HG03025 (cell line): Measurements from ENCODE around the gene MFAP3.
"Not testable (repeated sequence)": the region's sequence is repeated elsewhere in the genome, so short reads cannot be mapped to it uniquely, and the experiment has no call there.

Experiments used
- ATAC-seq: cut with Tn5 transposase; IDR thresholded peaks from one replicate; pipeline ENCODE4 v1.9.1; 2021; ENCODE audit warnings: mild to moderate bottlenecking, moderate library complexity; ENCODE audit not compliant: unreplicated experiment, low FRiP score

MFAP3 gene

DNA sequence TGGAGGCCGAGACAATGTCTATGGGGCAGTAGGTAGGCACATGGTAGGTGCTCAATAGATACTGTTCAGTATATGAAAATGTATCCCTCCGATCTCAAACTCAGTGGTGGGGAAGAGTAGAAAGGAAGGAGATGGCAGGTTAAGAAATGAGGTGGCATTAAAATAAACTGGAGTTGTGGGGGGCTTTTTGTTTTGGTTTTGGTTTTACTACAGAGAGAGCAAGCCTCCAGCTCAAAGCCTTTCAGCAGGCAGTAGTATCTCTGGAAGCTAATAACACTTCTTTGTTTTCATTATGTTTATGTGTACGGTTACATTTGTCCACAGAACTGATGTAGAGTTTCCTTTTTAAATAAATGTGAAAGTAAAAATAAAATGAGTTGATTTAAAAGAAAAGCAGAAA is 8.6 kb downstream of the MFAP3 start:
- no peak for ATAC-seq

DNA sequence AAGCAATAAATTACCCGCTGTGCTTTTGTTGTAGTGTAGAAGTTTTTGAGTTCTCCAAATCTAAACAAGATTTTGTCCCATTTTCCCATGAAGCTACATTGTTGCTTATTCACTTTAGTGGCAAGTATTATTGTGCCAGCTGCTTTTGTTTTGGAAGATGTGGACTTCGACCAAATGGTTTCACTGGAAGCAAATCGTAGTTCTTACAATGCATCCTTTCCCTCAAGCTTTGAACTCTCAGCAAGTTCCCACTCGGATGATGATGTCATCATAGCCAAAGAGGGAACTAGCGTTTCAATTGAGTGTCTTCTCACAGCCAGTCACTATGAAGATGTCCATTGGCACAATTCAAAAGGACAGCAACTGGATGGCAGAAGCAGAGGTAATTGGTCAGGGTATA is 10.9 kb downstream of the MFAP3 start:
- no peak for ATAC-seq

DNA sequence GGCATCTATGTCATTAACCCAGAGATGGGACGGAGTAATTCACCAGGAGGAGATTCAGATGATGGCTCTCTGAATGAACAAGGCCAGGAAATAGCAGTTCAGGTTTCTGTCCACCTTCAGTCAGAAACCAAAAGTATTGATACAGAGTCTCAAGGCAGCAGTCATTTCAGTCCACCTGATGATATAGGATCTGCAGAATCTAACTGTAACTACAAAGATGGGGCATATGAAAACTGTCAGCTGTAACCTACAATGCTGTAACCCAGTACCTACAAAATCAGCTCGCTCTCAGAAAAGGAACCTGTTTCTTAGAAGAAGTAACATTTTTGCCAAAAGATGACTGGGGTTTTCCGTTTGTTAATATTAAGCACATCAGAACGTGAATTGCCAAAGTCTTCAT is 14.7 kb downstream of the MFAP3 start:
- ATAC-seq = no peak

DNA sequence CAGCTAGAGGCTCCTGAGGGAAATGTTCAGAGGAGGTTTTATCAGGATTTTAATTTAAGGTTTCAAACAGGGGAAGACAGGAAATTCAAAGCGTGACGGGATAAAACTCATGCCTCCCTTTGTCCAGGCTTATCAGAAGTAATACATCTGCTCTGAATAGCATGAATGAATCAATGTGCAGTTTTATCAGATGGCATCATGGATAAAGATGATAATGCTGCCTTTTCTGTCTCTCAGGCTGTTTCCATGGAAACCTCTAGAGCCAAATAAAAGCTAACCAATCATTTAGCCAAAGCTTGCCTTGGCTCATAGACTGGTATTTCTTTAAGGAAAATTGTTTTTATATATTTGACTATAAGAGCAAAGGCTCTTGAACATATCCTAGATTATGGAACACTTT is 16.4 kb downstream of the MFAP3 start:
- no peak for ATAC-seq

DNA sequence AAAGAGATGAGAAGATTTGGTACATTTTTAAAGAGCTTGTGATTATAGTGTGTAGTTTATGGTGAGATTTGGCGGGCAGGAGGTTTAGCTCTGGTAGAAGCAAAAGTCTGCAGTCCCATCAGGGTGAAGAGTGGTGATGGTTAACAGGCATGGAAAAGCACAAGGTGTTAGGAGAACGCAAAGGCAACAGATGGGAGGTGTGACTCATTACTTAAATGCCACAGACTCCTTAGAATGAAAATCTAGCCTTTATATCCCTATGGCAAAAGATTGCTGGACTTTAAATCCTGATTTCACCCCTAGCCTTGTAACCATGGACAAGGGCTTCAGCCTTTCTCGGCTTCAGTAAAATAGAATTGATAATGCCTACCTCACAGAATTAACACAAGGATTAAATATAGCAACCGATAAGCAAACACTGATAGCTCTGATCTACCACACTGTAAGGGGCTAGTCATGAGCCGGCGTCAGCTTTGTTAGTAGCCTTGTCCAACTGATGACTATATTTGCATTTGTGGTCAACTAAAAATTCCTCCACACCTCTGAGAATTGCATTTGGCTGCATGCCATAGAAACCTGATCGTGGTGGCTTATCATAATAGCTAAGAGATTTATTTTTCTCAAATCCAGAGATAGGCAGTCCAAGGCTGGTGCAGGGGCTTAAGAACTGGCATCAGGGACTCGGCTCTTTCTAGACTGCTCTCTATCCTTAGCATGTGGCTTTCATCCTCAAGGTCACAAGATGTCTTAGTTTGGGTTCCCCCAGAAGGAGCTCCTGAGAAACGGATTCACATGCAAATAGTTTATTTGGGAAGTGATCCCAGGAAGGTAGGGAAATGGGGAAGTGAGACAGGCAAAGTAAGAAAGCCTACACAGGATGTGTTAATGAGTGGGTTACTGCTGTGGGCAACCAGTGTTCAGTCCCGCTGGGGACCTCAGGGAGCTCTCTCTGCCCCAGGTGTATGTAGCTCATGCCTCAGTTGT is 19.6 kb downstream of the MFAP3 start:
- peak; percentile 70 for ATAC-seq

DNA sequence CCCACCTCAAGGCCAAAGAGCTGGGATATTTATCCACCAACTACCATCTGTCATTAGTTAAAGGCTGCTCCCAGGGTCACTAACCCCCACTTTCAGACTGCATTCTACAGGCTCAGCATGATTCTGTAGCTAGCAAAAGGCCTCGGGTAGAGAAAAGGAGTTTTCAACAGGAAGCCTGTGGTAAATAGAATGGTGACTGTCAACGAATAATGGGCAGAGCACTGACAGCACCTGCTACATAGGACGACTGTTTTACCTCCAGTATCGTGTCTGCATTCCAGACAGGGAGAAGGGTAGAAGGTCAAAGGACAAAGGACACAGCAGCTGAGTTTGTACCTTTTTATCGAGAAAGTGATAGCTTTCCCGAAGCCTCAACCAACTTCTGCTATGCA is 20.3 kb downstream of the MFAP3 start:
- ATAC-seq = peak; percentile 50

DNA sequence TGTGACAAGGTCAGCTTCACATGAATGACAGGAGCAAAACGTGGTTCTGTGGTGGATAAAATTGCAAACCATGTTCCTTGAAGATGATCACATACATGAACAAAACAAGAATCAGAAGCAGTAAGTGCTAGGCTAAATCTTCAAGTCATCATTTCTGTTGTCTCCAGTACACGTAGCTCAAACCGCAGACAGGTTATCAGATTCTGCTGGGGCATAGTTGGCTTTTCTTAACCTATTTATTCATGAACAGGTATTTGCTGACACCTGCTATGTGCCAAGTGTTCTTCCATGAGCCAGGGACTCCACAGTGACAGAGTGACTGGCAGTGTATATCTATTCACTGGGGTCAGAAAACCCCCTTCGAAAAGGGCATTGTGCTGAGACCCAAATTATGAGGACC is 20.8 kb downstream of the MFAP3 start:
- no peak for ATAC-seq

DNA sequence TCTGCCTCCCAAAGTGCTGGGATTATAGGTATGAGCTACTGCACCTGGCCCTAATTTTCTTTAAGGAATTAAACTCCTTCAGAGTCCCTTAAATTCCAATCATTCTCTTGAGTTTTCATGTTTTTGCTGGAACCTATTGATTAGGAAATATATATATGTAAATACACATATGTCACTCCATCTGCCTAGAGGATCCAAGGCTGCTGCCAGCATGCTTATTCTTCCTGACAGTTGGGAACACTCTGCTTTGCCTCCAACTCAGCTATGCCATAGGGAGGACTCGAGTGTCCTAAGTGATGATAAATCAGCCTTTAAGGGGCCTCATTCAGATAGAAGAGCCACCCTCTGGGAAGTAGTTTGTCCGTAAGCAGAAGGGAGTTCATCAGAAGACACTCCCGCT is 21.8 kb downstream of the MFAP3 start:
- no peak for ATAC-seq

DNA sequence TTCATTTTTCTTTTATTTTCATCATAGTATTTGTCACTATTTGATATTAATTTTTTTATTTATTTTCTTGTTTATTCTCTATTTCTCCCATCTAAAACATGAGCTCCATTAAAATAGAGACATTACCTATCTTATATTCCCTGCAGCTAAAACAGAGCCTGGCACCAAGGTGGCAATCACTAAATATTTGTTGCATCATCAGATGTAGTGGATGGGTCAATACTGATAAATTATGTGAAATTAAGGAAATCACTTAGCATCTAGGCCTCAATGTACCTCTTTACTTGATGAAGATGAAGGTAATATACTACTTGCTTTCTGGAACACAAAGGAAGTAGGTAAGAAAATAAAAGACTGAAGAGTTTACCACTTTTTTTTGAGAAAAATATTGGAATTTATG is 24.6 kb downstream of the MFAP3 start:
- no peak for ATAC-seq

DNA sequence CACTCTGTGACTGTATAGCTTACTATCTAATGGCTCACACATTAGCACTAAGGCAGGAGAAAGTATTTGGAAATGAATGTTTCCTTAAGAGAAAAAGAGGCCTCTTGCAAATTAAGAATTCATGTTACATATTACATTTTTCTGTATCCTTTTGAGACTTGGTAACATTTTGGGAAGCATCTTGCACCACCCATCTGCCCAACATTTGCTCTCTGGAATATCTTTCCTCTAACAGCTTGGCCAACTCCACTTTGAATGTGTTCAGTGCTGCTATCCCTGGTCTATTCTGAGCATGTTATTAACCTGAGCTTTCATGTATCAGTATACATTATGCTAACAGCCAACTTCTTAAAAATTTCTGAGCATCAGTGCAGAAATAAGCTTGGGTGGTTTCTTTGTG is 27.2 kb downstream of the MFAP3 start:
- no peak for ATAC-seq

DNA sequence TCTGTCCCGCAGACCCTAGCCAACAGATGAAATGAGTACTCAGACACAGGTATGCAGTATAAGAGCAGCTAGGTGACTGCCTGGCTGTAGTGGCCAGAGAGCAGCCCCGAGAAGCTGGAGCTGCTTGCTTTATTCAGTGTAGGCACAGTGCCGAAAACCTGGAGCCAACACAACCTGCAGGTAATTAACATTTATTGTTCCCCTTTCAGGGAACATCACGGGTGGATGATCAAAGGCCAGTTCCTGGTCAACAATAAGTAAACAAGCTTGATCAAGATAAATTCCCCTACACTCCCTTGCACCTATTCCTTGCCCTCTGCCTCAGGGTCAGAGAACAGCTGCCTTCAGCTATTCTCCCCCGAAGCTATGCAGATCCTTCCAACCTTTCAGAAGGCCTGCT is 31.1 kb downstream of the MFAP3 start:
- ATAC-seq = not testable (repeated sequence)

DNA sequence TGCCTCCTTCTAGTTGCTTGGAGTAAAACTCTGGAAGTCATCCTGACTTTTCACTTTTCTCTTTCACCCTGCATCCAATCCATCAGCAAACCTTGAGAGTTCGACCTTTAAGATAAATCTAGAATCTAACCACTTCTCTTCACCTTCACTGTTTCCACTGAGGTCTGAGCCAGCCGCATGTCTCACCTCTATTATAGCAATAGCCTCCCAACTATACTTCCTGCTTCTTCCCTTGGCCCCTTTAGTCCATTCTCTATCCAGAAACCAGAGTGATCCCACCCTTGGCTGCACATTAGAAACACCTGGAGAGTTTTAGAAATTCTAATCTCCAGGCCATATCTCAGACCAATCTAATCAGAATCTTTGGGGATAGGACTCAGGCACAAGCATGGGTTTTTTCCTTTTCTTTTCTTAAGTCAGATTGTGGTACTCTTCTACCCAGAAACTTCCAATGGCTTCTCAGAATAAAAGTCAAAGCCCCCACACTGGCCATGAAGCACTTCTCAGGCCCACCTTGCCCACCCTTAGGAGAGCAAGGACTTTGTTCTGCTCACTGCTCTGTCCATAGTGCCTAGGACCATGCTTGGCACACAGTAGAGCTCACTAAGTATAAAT is 33.1 kb downstream of the MFAP3 start:
- ATAC-seq = no peak

DNA sequence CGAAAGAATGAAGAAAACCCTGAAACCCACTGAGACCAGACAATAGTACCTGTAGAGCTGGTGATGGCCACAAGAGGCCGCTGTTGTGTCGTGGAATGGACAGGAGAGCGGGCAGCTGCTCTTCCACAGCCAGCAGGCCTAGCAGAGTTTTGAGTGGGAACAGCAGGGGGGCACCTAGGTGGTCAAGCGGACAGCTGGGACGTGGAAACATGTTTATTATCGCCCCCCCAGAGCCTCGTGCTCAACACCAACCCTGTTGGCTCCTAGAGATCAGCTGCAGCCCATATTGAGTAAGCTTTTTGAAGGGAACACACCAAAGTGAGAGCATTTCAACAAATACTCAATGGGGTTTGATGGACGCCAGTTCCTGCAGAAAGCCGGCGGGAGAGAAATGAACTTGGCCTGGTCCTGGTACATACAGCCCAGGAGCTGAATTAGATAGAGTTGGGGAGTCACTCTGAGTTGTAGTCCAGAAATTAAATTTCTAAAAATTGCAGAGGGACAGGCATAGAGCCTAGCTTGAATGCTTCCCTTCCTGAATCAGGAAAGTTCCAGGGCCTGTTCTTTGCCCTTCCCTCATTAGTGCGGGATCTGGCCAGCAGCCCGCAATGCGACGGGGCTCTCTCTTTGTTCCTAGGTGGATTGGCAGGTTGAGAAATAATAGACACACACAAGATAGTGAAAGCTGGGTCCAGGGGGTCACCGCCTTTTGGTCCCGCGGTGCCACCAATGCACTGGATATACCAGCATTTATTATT is 33.8 kb downstream of the MFAP3 start:
- ATAC-seq = peak; percentile 93

DNA sequence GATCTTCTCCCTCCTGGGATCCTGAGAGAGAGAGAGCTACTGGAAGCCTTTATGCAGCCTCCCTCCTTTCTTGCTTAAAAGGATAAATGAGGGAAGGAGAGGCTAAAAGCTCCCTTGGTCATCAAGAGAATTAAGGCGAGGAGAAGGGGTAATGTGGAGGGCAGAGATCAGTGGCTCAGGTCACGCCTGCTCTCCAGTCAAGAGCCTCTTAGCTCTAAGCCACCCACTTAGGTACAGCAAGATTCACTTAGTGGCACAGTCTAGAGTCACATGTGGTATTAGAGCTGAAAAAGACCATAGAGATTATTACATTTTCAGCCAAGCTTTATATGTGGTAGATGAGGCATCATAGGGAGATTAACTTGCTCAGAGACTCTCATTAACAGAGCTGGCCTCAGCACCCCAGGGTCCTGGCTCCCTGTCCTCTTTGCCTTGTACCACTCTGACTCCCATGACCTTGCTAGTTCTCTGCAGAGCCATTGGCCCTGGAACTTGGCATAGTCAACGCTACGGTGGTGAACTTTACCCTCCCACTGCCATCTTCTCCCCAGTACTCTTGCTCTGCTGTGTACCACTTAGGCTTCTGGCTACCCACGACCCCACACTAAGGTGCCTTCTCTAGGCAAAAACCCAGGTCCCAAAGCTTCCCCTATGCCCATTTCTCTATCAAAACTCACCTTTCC is 37.6 kb downstream of the MFAP3 start:
- ATAC-seq = no peak

DNA sequence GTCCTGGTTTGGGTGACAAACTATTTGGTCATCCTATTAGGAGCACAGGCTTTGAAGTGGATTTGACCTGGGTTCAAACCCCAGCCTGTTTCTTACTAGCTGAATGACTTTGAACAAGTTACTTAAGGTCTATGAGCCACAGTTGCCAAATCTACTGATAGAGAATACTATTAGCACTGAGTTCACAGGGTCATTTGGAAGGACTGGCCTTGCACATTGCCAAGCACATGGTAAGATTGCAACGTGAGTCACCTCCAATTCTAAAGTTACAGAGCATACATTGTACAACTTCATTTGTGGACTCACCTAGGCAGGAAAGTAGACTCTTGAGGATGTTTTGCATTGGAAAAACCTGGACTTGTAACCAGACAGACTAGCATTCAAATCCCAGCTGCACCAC is 38.9 kb downstream of the MFAP3 start:
- no peak for ATAC-seq

DNA sequence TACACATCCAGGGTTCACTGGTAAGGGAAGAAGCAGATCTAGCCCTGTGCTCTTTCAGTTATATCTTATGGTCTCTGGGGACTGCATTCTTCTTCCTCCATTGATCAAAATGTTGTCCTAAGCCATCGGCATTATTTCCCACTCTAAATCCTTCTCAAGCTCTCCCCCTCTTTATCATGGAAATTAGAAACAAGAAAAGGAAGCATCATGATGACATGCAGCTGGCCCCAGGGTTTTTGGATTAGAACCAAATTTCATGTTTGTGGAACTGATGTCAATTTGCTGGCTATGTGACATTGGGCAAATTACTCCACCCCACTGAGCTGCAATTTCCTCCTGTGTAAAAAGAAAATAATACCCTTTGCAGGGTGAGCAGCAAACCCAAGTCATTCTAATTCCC is 39.5 kb downstream of the MFAP3 start:
- ATAC-seq = no peak

DNA sequence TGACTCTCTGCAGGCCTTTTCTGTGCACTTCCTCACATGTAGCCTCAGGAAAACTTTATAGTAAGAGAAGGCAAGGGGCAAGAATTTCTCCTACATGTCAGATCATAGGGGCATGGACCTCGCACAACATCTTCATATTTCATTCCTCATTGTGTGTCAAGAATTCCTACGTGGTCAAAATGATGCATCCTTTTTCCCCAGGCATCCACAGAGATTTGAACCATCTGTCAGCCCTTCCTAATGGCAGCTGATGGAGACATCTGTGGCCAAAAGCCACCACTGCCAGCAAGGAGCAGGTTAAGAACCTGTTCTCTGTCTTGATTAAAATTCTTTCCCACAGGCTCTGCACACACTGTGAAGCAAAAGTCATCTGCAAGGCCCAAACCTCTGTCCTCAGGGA is 42.5 kb downstream of the MFAP3 start:
- ATAC-seq = no peak

DNA sequence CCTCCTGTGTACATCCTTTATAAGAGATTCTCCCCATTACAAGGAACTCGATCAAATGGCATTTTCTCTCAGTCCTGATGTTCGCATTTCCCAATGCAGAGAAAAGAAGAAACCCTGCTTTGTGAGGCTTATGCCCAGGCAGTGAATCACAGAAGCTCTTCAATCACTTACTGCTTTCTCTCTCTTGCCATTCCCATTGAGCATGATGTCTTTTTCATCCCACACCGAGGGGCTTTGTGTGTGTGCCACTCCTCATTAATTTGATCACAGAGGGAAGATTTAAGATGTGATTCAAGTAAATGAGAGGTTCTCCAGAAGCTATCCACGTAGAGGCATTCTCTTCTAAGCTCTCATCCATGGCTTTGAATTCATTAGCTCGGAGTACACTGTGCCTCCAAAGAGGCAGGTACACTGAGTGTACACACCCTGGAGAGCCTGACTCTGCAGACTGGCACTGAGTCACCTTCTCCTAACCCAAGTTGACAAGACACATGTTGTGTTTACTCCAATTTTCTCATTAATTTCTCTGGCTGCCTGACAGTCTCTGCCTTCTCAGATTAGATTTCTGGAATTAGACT is 45.4 kb downstream of the MFAP3 start:
- no peak for ATAC-seq

DNA sequence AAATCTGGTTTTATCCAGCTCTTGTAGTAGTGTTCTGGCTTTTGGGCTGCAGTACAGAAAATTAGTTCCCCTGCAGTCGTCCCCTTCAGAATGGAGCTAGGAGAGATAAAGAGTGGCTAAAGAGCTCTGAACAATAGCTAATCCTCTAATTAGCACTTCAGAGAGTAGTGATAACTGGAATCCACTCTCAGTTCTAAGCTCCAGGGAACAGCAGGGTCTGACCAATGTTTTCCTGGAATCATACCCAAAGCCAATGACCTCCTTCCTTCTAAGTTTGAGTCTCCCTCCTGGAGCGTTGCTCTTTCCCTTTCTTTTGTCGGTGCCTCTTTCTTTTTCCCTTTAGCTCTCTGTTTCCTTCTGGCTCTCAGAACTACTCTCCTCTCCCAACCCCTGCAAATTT is 47.4 kb downstream of the MFAP3 start:
- ATAC-seq = no peak

DNA sequence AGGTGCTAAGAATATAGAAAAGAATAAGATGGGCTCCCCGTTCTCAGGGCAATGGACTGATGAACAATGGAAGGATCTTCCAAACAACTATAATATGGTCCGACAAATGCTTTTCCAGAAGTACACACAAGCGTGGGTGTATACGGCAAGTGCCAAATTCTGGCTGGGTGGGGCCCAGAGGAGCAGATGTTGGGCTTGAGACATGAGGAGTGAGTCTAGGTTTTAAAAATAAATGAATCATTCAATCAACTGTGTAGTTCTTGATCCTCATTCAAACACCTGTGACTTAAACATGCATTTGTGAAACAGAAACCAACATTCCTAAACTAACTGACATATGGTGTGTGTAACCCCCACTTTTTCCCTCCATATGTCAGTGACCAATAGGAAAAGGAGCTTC is 47.9 kb downstream of the MFAP3 start:
- ATAC-seq = no peak
